K562 (cell line): ENCODE data around the gene IL17RC. TPM values are rescaled to one million over a fixed set of nuclear protein-coding genes. Genes with fewer than 3 reads are reported as not detected.

Experiments used
- ATAC-seq: fragments of 200-7000 bp; cut with Tn5 transposase; 3 replicates; pipeline ENCODE4 v1.9.1; 2020; ENCODE audit warnings: moderate library complexity
- BruUV-seq: library from RNA; stranded (reverse); fragments of 400-500 nt; replicated peaks from 2 replicates; lab custom pipeline; 2021; lab: Mats Ljungman, UMichigan
- CTCF ChIA-PET: fragments of 300-600 bp; formaldehyde crosslinking; extraction: SDS; loops from one replicate; lab custom pipeline; 2021; ENCODE audit warnings: low intra/inter-chr PET ratio; lab: Yijun Ruan, JAX
- POLR2A ChIA-PET: fragments of 300-600, 350-650 bp; sonication (Branson Sonifier 250); formaldehyde crosslinking; extraction: SDS; loops from one replicate; lab custom pipeline; 2021; ENCODE audit warnings: antibody characterized with exemption, inconsistent platforms; lab: Yijun Ruan, JAX
- DNase-seq, 4 experiments: peaks; one replicate each; pipeline versions ENCODE4 v3.0.0 to v3.0.0-alpha.2; 2011 to 2018; ENCODE audit warnings: low spot score in 3 of 4, mixed read lengths in 3 of 4; ENCODE audit errors: extremely low read depth in 1 of 4
- FAIRE-seq: peaks from 2 replicates; lab custom pipeline; 2011; peaks lifted over from hg19 to GRCh38; lab: Jason Lieb, UNC
- H2AFZ ChIP-seq: 2 replicates; pipeline ENCODE4 v1.6.0; 2011; ENCODE audit warnings: low read depth, low read length, control low read depth, inconsistent platforms
- H3K27ac ChIP-seq: fragments of 200-600 bp; 3 replicates; pipeline ENCODE4 v1.8.0; 2011; ENCODE audit warnings: low read depth, mild to moderate bottlenecking, control low read depth, inconsistent platforms, low read length, moderate library complexity, mixed read lengths; ENCODE audit errors: extremely low read depth
- H3K27me3 ChIP-seq, 2 experiments: fragments of 300-600 bp in 1 of 2; 2 replicates in 1 of 2; 3 replicates in 1 of 2; pipeline versions ENCODE4 v1.6.0 to v1.8.0; 2011; ENCODE audit warnings: inconsistent platforms in 2 of 2, low read length in 2 of 2, mild to moderate bottlenecking in 1 of 2, mixed read lengths in 1 of 2, moderate library complexity in 1 of 2; ENCODE audit not compliant: control insufficient read depth in 2 of 2, insufficient read depth in 2 of 2
- H3K36me3 ChIP-seq: fragments of 300-600 bp; 3 replicates; pipeline ENCODE4 v1.8.0; 2011; ENCODE audit warnings: mild to moderate bottlenecking, low read length, inconsistent platforms; ENCODE audit not compliant: control insufficient read depth, insufficient read depth
- H3K4me1 ChIP-seq, 2 experiments: fragments of 200-600 bp in 1 of 2; replicated peaks in 1 of 2; 2 replicates in 1 of 2; 3 replicates in 1 of 2; pipeline versions ENCODE4 v1.5.1 to v1.8.0; 2011; ENCODE audit warnings: inconsistent platforms in 2 of 2, low read length in 2 of 2, mild to moderate bottlenecking in 1 of 2, mixed read lengths in 1 of 2, moderate library complexity in 1 of 2; ENCODE audit not compliant: control insufficient read depth in 2 of 2, insufficient read depth in 2 of 2
- H3K4me2 ChIP-seq: 2 replicates; pipeline ENCODE4 v1.6.1; 2011; ENCODE audit warnings: low read length, control low read depth, inconsistent platforms, mixed read lengths; ENCODE audit not compliant: insufficient read depth
- H3K4me3 ChIP-seq: fragments of 200-600 bp; sonication (generic), shearing (Covaris generic); 2 replicates; pipeline ENCODE4 v1.5.1; 2016; ENCODE audit warnings: control low read depth, inconsistent platforms
- H3K79me2 ChIP-seq: fragments of 200-600 bp; 3 replicates; pipeline ENCODE4 v1.8.0; 2011; ENCODE audit warnings: low read length, inconsistent platforms; ENCODE audit not compliant: control insufficient read depth, insufficient read depth
- H3K9ac ChIP-seq, 2 experiments: 2 replicates each; pipeline versions ENCODE4 v1.6.0 to v1.6.1; 2011; ENCODE audit warnings: low read depth in 2 of 2, low read length in 2 of 2, control low read depth in 1 of 2, inconsistent platforms in 1 of 2, mild to moderate bottlenecking in 1 of 2, mixed read lengths in 1 of 2; ENCODE audit not compliant: insufficient read depth in 1 of 2
- H3K9me1 ChIP-seq: one replicate; pipeline ENCODE4 v1.6.0; 2011; ENCODE audit warnings: inconsistent platforms, mild to moderate bottlenecking, low read length, moderate library complexity; ENCODE audit not compliant: control insufficient read depth, insufficient read depth
- H3K9me3 ChIP-seq: replicated peaks from 2 replicates; pipeline ENCODE4 v1.5.1; 2011; ENCODE audit warnings: low read depth, low read length, inconsistent platforms; ENCODE audit not compliant: control insufficient read depth, insufficient read depth
- H4K20me1 ChIP-seq: replicated peaks from 2 replicates; pipeline ENCODE4 v1.6.1; 2011; ENCODE audit warnings: low read length, inconsistent platforms, mixed read lengths; ENCODE audit not compliant: control insufficient read depth, insufficient read depth
- FIP1L1 ChIP-seq: fragments of 200-400 bp; formaldehyde crosslinking; IDR thresholded peaks from 2 replicates; pipeline ENCODE4 v1.6.1; 2018; ENCODE audit warnings: mild to moderate bottlenecking, low read depth, low read length; ENCODE audit not compliant: poor library complexity, severe bottlenecking
- ZNF384 ChIP-seq: IDR thresholded peaks from 2 replicates; pipeline ENCODE4 v1.6.1; 2012; ENCODE audit warnings: low read depth, low read length, improper control_type of control experiment
- WGBS: fragments of 100-300 bp; shearing (Covaris generic); methylation state at CpG from one replicate; pipeline ENCODE4 v1.1.6; 2016; ENCODE audit warnings: low coverage, mixed read lengths; ENCODE audit not compliant: insufficient coverage; ENCODE audit errors: missing lambda C conversion rate; 5-methylcytosine and 5-hydroxymethylcytosine counted together
- in situ Hi-C: fragments of 300-500 bp; cut with MboI; formaldehyde crosslinking; loops from 4 replicates; pipeline ENCODE4 v1.15.0; 2018; ENCODE audit warnings: inconsistent platforms, mixed read lengths
- intact Hi-C: fragments of 100-400 bp; cut with micrococcal nuclease; formaldehyde crosslinking; loops from 2 replicates; pipeline ENCODE4 v1.14.2; 2022
- polyA plus RNA-seq, 8 experiments: library from polyadenylated mRNA; depleted of rRNA in 4 of 8; stranded (reverse) in 5 of 8; unstranded in 3 of 8; fragments of >200 nt; fragmentation: Nextera tagmentation in 2 of 8; fragmentation: Illumina TruSeq in 1 of 8; extraction: Ambion mirVana in 2 of 8; extraction: Trizol in 1 of 8; gene quantifications; 2 replicates each; pipeline versions ENCODE4 v1.2.1 to v1.2.3, GENCODE V29; 2011 to 2014; ENCODE audit warnings: inconsistent platforms in 1 of 8, missing spikeins in 1 of 8
- total RNA-seq, 7 experiments: library from RNA; depleted of rRNA in 6 of 7; stranded (reverse); fragments of >200 nt in 6 of 7; fragmentation: Illumina TruSeq in 2 of 7; extraction: Trizol in 2 of 7; gene quantifications; 2 replicates each; pipeline versions ENCODE4 v1.2.1 to v1.2.3, GENCODE V29; 2011 to 2021; ENCODE audit warnings: low replicate concordance in 1 of 7
- TF ChIP-seq, protein P1 (sequence below): fragments of 200-800 bp; sonication (Bioruptor generic); IDR thresholded peaks from 2 replicates; pipeline ENCODE4 v1.6.1; 2017; ENCODE audit warnings: missing genetic modification characterization, missing compliant biosample characterization
- TF ChIP-seq, protein P2 (sequence below): sonication (generic); formaldehyde crosslinking; IDR thresholded peaks from 2 replicates; pipeline ENCODE4 v1.8.0; 2022; ENCODE audit warnings: missing genetic modification reagents, mild to moderate bottlenecking, moderate library complexity, borderline replicate concordance

The IL17RC gene
- total and polyA plus RNA-seq, 9 of the 15 experiments (the other 6 are each of a cell fraction or from before 2014, with no cell fraction given): 0.15 to 11.4 (median 7.1) TPM; not detected in 1

DNA sequence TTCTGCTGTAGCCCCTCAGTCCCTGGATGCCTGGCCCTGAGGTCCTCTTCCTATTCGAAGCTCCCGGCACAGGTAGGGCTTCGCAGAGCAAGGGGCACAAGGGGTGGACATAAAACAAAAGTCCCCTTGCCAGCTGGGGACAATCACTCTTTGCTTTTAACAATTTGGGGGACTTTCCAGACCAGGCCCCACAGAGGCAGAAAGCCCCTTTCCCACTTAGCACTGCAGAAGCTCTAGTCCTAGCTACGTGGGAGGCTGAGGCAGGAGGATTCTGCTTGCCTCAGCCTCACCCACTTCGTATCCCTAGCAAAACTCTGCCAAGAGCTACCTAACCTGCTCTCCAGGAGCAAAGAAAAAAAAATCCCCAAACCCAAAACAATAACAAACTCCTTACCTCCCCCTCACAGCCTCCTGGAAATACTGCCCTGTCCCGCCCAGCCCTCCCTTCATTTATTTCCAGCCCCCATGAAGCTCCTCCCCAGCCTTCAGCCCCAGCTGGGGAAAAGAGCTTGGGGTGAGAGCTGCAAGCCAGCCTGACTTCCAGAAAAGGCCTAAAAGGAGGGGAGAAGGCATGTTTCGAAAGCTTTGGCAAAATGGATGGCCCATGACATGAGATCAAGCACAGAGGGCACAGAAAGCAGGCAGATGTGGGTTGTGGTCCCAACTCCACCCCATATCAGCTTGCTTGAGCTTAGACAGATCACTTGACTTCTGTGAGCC, 36.9 kb upstream of the IL17RC start, which contains the start of gene CIDEC:
Gene CIDEC, minus strand, starts transcription at position 424 of the 720 bp plus-strand sequence. CDS start 1,767 bp downstream, outside the sequence.
- in situ Hi-C loops: no loop called here

More for the DNA sequence above, 36.9 kb upstream of the IL17RC start, which contains the start of gene CIDEC:
- ATAC-seq (peak; percentile 28), FAIRE-seq (no peak), DNase-seq (peak in 2 of 4 experiments; percentile 46 to 58)
- ChIA-PET POLR2A (interaction anchor here (0.6 to 1.7 kb wide), 7 partner anchors 10 to 104 kb away, joined by 3 to 7 read pairs (median 4); partner anchors contain the start of gene JAGN1), CTCF (no interaction called here)
- intact Hi-C loops: no loop called here
- H3K36me3 ChIP-seq: no peaks in the 10 kb centered on the region
- no peak within 1 kb of the TSS for H3K4me3 ChIP-seq
- peak within 1 kb of the TSS; percentile 89 for H2AFZ ChIP-seq
- no TSS peak for BruUV-seq
- WGBS: 62% methylated on average over 7 of the region's 7 CpGs
- no peaks in the 10 kb centered on the region for H3K79me2 ChIP-seq
- peak within 1 kb of the TSS in 1 of 2 experiments; percentile 66; a peak in 2 of 4 replicates for H3K9ac ChIP-seq
- H3K9me1 ChIP-seq: no peaks in the 10 kb centered on the region
- no peak within 1 kb of the TSS for H3K27ac ChIP-seq
- TF ChIP-seq FIP1L1 (no peak), ZNF384 (peak; percentile 43; the same call in 1 of the 2 replicates)
- TF ChIP-seq, protein P1, sequence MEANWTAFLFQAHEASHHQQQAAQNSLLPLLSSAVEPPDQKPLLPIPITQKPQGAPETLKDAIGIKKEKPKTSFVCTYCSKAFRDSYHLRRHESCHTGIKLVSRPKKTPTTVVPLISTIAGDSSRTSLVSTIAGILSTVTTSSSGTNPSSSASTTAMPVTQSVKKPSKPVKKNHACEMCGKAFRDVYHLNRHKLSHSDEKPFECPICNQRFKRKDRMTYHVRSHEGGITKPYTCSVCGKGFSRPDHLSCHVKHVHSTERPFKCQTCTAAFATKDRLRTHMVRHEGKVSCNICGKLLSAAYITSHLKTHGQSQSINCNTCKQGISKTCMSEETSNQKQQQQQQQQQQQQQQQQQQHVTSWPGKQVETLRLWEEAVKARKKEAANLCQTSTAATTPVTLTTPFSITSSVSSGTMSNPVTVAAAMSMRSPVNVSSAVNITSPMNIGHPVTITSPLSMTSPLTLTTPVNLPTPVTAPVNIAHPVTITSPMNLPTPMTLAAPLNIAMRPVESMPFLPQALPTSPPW (CRISPR knock-in tag): peak; percentile 22; the same call in 1 of the 2 replicates
- TF ChIP-seq, protein P2, sequence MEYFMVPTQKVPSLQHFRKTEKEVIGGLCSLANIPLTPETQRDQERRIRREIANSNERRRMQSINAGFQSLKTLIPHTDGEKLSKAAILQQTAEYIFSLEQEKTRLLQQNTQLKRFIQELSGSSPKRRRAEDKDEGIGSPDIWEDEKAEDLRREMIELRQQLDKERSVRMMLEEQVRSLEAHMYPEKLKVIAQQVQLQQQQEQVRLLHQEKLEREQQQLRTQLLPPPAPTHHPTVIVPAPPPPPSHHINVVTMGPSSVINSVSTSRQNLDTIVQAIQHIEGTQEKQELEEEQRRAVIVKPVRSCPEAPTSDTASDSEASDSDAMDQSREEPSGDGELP (CRISPR knock-in tag): peak; percentile 25; the same call in 1 of the 2 replicates
- H3K4me2 ChIP-seq: peak within 1 kb of the TSS; percentile 20
- no peaks in the 10 kb centered on the region for H4K20me1 ChIP-seq
- peaks cover 15 to 25% of the 10 kb centered on the region in 2 experiments for H3K4me1 ChIP-seq
- H3K27me3 ChIP-seq: no peaks in the 10 kb centered on the region
- H3K9me3 ChIP-seq: no peaks in the 10 kb centered on the region
